GM12891 (cell line): Measurements from ENCODE around the gene YIF1B.

ENCODE experiments used
- DNase-seq: peaks from one replicate; pipeline ENCODE4 v3.0.0; 2011; ENCODE audit warnings: low spot score; ENCODE audit not compliant: insufficient read length
- FAIRE-seq: peaks from 2 replicates; lab custom pipeline; 2011; peaks lifted over from hg19 to GRCh38; lab: Jason Lieb, UNC
- PAX5 ChIP-seq: IDR thresholded peaks from 2 replicates; pipeline ENCODE4 v1.6.1; 2011; ENCODE audit warnings: low read length, moderate library complexity, mild to moderate bottlenecking; ENCODE audit not compliant: insufficient read depth, severe bottlenecking
- POLR2A ChIP-seq: IDR thresholded peaks from 2 replicates; pipeline ENCODE4 v1.6.1; 2011; ENCODE audit warnings: low read depth, low read length, control low read depth
- POLR2AphosphoS5 ChIP-seq: IDR thresholded peaks from 2 replicates; pipeline ENCODE4 v1.6.1; 2011; ENCODE audit warnings: low read depth, low read length, control low read depth
- POU2F2 ChIP-seq: IDR thresholded peaks from 2 replicates; pipeline ENCODE4 v1.6.1; 2011; ENCODE audit warnings: low read depth, mild to moderate bottlenecking, control low read depth, low read length, moderate library complexity
- SPI1 ChIP-seq: IDR thresholded peaks from 2 replicates; pipeline ENCODE4 v1.6.1; 2011; ENCODE audit warnings: low read depth, low read length, control low read depth
- TAF1 ChIP-seq: IDR thresholded peaks from 2 replicates; pipeline ENCODE4 v1.6.1; 2011; ENCODE audit warnings: low read depth, low read length, control low read depth

YIF1B gene

GRCh38 chr19:38331728-38332127 is 16.0 kb upstream of the YIF1B start:
- no peak for TF ChIP-seq SPI1
- TF ChIP-seq TAF1, result no peak
- TF ChIP-seq POLR2A, result no peak
- TF ChIP-seq POLR2AphosphoS5, result no peak
- no peak for TF ChIP-seq POU2F2
- TF ChIP-seq PAX5, result no peak
- no peak for FAIRE-seq
- no peak for DNase-seq

- no peak for TF ChIP-seq POLR2AphosphoS5
- TF ChIP-seq SPI1, result no peak
- no peak for DNase-seq
- FAIRE-seq, result no peak
Measured at GRCh38 chr19:38329651-38330050, 13.9 kb upstream of the YIF1B start.

GRCh38 chr19:38326591-38326990 is 10.8 kb upstream of the YIF1B start:
- TF ChIP-seq SPI1, result no peak
- no peak for TF ChIP-seq POLR2AphosphoS5
- no peak for TF ChIP-seq PAX5
- no peak for TF ChIP-seq POU2F2
- no peak for TF ChIP-seq POLR2A
- TF ChIP-seq TAF1, result no peak
- no peak for DNase-seq
- no peak for FAIRE-seq

- DNase-seq, result no peak
- no peak for FAIRE-seq
- no peak for TF ChIP-seq PAX5
- TF ChIP-seq POLR2A, result no peak
- no peak for TF ChIP-seq POU2F2
- TF ChIP-seq TAF1, result no peak
- TF ChIP-seq SPI1, result no peak
- TF ChIP-seq POLR2AphosphoS5, result no peak
Measured at GRCh38 chr19:38324431-38324830, 8.7 kb upstream of the YIF1B start.

GRCh38 chr19:38323291-38323690 is 7.5 kb upstream of the YIF1B start:
- DNase-seq (no peak), FAIRE-seq (no peak)
- no peak for TF ChIP-seq SPI1
- TF ChIP-seq POU2F2, result no peak
- TF ChIP-seq POLR2A, result no peak
- TF ChIP-seq TAF1, result no peak
- TF ChIP-seq PAX5, result no peak
- no peak for TF ChIP-seq POLR2AphosphoS5

- DNase-seq (no peak), FAIRE-seq (no peak)
- TF ChIP-seq POU2F2 (no peak), POLR2AphosphoS5 (no peak), SPI1 (no peak), PAX5 (no peak), TAF1 (no peak), POLR2A (no peak)
Measured at GRCh38 chr19:38321646-38322196, 6.0 kb upstream of the YIF1B start.

- TF ChIP-seq PAX5 (no peak), POLR2AphosphoS5 (no peak), POLR2A (no peak), SPI1 (no peak), TAF1 (no peak), POU2F2 (no peak)
- FAIRE-seq (no peak), DNase-seq (no peak)
Measured at GRCh38 chr19:38320969-38321339, 5.2 kb upstream of the YIF1B start.

- FAIRE-seq (no peak), DNase-seq (no peak)
- TF ChIP-seq POU2F2, result no peak
- TF ChIP-seq POLR2AphosphoS5, result no peak
- no peak for TF ChIP-seq POLR2A
- no peak for TF ChIP-seq TAF1
- no peak for TF ChIP-seq SPI1
- no peak for TF ChIP-seq PAX5
Measured at GRCh38 chr19:38319421-38320258, 3.9 kb upstream of the YIF1B start, which contains the start of gene KCNK6. Gene KCNK6 (plus strand): TSS chr19:38319845. CDS start chr19:38319951, 106 bp downstream.

- no peak for TF ChIP-seq PAX5
- no peak for TF ChIP-seq POLR2A
- no peak for TF ChIP-seq SPI1
- no peak for TF ChIP-seq POU2F2
- TF ChIP-seq POLR2AphosphoS5, result no peak
- TF ChIP-seq TAF1, result no peak
Measured at GRCh38 chr19:38318660-38319059, 2.9 kb upstream of the YIF1B start.

More at GRCh38 chr19:38318660-38319059, 2.9 kb upstream of the YIF1B start:
- FAIRE-seq (no peak), DNase-seq (no peak)
